ENCODE measurements around the gene CAGE1. TPM values are rescaled to one million over a fixed set of nuclear protein-coding genes. Genes with fewer than 3 reads are reported as not detected.

Gene CAGE1
- total RNA-seq, 2 experiments from 2014 or later = 0.11 to 0.18 TPM

DNA sequence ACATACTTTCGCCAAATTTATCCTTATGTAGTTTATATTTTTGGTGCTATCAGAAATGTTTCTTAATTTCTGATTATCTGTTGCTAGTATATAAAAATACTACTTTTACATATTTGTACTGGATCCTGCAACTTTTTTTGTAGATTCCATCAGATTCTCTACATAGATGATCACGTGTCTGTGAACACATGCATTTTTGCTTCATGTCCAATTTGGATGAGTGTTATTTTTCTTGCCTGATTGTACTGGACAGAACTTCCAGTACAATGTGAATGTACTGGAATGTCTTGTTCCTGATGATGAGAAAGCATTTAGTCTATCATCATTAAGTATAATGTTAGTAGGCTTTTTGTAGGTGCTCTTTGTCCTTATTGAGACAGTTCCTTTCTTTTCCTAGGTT lies 51.5 kb downstream of the CAGE1 start:
- intact Hi-C loops (cut with micrococcal nuclease) = no loop called here
- no peak for DNase-seq
- ChIA-PET CTCF (no interaction called here), POLR2A (no interaction called here)
- TF ChIP-seq, protein P1, sequence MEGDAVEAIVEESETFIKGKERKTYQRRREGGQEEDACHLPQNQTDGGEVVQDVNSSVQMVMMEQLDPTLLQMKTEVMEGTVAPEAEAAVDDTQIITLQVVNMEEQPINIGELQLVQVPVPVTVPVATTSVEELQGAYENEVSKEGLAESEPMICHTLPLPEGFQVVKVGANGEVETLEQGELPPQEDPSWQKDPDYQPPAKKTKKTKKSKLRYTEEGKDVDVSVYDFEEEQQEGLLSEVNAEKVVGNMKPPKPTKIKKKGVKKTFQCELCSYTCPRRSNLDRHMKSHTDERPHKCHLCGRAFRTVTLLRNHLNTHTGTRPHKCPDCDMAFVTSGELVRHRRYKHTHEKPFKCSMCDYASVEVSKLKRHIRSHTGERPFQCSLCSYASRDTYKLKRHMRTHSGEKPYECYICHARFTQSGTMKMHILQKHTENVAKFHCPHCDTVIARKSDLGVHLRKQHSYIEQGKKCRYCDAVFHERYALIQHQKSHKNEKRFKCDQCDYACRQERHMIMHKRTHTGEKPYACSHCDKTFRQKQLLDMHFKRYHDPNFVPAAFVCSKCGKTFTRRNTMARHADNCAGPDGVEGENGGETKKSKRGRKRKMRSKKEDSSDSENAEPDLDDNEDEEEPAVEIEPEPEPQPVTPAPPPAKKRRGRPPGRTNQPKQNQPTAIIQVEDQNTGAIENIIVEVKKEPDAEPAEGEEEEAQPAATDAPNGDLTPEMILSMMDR (IDR thresholded peaks at IDR 0.05) = no peak
- H3K9me3 Mint-ChIP-seq = no peaks in the 10 kb centered on the region
- H3K27me3 Mint-ChIP-seq = peaks cover 2% of the 10 kb centered on the region
- H3K4me3 Mint-ChIP-seq = no peak overlapping the region
- no peak for ATAC-seq
- no peak overlapping the region for H3K27ac Mint-ChIP-seq
- no peaks in the 10 kb centered on the region for H3K36me3 Mint-ChIP-seq (ENCODE audit: low read depth)
- H3K4me1 Mint-ChIP-seq (ENCODE audit: low read depth) = no peaks in the 10 kb centered on the region

GRCh38 chr6:7335519-7335918 lies 54.0 kb downstream of the CAGE1 start:
- TF ChIP-seq, protein P1 (IDR thresholded peaks at IDR 0.05) = no peak
- Mint-ChIP-seq H3K36me3 (ENCODE audit: low read depth) (no peaks in the 10 kb centered on the region), H3K27ac (no peak overlapping the region), H3K4me1 (ENCODE audit: low read depth) (no peaks in the 10 kb centered on the region), H3K9me3 (no peaks in the 10 kb centered on the region), H3K4me3 (no peak overlapping the region), H3K27me3 (peaks cover 2% of the 10 kb centered on the region)
- ATAC-seq (no peak), DNase-seq (no peak)
- ChIA-PET POLR2A (interaction anchor here (0.6 kb wide), 1 partner anchor 11 kb away, joined by 3 read pairs; no protein-coding TSS in a partner anchor), CTCF (interaction anchor here (1.1 to 1.4 kb wide), 2 partner anchors 60 to 281 kb away, joined by 3 to 4 read pairs; no protein-coding TSS in a partner anchor)
- intact Hi-C loops (cut with micrococcal nuclease) = no loop called here

GRCh38 chr6:7334685-7335084 lies 54.9 kb downstream of the CAGE1 start:
- Mint-ChIP-seq H3K4me3 (no peak overlapping the region), H3K9me3 (no peaks in the 10 kb centered on the region), H3K36me3 (ENCODE audit: low read depth) (no peaks in the 10 kb centered on the region), H3K27ac (no peak overlapping the region), H3K4me1 (ENCODE audit: low read depth) (no peaks in the 10 kb centered on the region), H3K27me3 (peaks cover 2% of the 10 kb centered on the region)
- POLR2A ChIA-PET = no interaction called here
- ATAC-seq = no peak
- no peak for DNase-seq
- CTCF ChIA-PET = interaction anchor here (1.1 kb wide), 1 partner anchor 282 kb away, joined by 3 read pairs; no protein-coding TSS in a partner anchor
- intact Hi-C loops (cut with micrococcal nuclease) = no loop called here
- TF ChIP-seq, protein P1 (IDR thresholded peaks at IDR 0.05) = no peak

- ATAC-seq (no peak), DNase-seq (no peak)
- TF ChIP-seq, protein P1 (IDR thresholded peaks at IDR 0.05) = no peak
- no peak overlapping the region for H3K4me3 Mint-ChIP-seq
- no peaks in the 10 kb centered on the region for H3K36me3 Mint-ChIP-seq (ENCODE audit: low read depth)
- POLR2A ChIA-PET = no interaction called here
- no peak overlapping the region for H3K27ac Mint-ChIP-seq
- CTCF ChIA-PET = interaction anchor here (0.5 to 1.3 kb wide), 3 partner anchors 9 to 13 kb away, joined by 3 to 5 read pairs (median 3); no protein-coding TSS in a partner anchor
- no peaks in the 10 kb centered on the region for H3K9me3 Mint-ChIP-seq
- H3K27me3 Mint-ChIP-seq = no peaks in the 10 kb centered on the region
- intact Hi-C loops (cut with micrococcal nuclease) = no loop called here
- H3K4me1 Mint-ChIP-seq (ENCODE audit: low read depth) = no peaks in the 10 kb centered on the region
Observed at GRCh38 chr6:7332090-7332745, 57.3 kb downstream of the CAGE1 start.

GRCh38 chr6:7331452-7331851 lies 58.1 kb downstream of the CAGE1 start:
- CTCF ChIA-PET = interaction anchor here (0.5 to 1.3 kb wide), 3 partner anchors 9 to 14 kb away, joined by 3 to 5 read pairs (median 3); no protein-coding TSS in a partner anchor
- no peaks in the 10 kb centered on the region for H3K27me3 Mint-ChIP-seq
- POLR2A ChIA-PET = no interaction called here

More at GRCh38 chr6:7331452-7331851, 58.1 kb downstream of the CAGE1 start:
- no peak for ATAC-seq
- intact Hi-C loops (cut with micrococcal nuclease) = no loop called here
- DNase-seq = no peak
- Mint-ChIP-seq H3K4me3 (no peak overlapping the region), H3K4me1 (ENCODE audit: low read depth) (no peaks in the 10 kb centered on the region), H3K36me3 (ENCODE audit: low read depth) (no peaks in the 10 kb centered on the region), H3K9me3 (no peaks in the 10 kb centered on the region), H3K27ac (no peak overlapping the region)
- TF ChIP-seq, protein P1 (IDR thresholded peaks at IDR 0.05) = no peak

Data from activated CD8-positive, alpha-beta T cell treated with anti-CD3 and anti-CD28 coated beads for 36 hours (primary cell).